ENCODE data around the gene PODNL1. TPM values are rescaled to one million over a fixed set of nuclear protein-coding genes. Genes with fewer than 3 reads are reported as not detected.
A peak's percentile ranks its signal among the peaks of the same experiment; 100 is the strongest.
"Not testable (repeated sequence)": the region's sequence is repeated elsewhere in the genome, so short reads cannot be mapped to it uniquely, and the experiment has no call there.

Gene PODNL1
- total and polyA plus RNA-seq, 8 donors = 1.3 to 17.9 (median 1.7) TPM

GRCh38 chr19:13972368-13973155 is 34.3 kb upstream of the PODNL1 start:
- H3K4me1 ChIP-seq = no peaks in the 10 kb centered on the region
- no peaks in the 10 kb centered on the region for H3K9me3 ChIP-seq
- no peak for TF ChIP-seq CTCF (IDR thresholded peaks at IDR 0.05)
- intact Hi-C loops (cut with DNase I) = no loop called here
- peaks cover 0 to 76% of the 10 kb centered on the region in 2 donors for H3K36me3 ChIP-seq
- H3K27me3 ChIP-seq = no peaks in the 10 kb centered on the region
- no peak overlapping the region for H3K27ac ChIP-seq
- DNase-seq (peak in 1 of 4 donors; percentile 77), ATAC-seq (no peak)
- no peak overlapping the region for H3K4me3 ChIP-seq

- H3K4me3 ChIP-seq; DNase-seq; H3K27ac ChIP-seq; intact Hi-C loops (cut with DNase I); H3K27me3 ChIP-seq; H3K4me1 ChIP-seq; H3K9me3 ChIP-seq: not testable (repeated sequence)
- peaks cover 0 to 82% of the 10 kb centered on the region in 2 donors for H3K36me3 ChIP-seq
- ATAC-seq = peak; percentile 74
Measured at GRCh38 chr19:13971868-13972267, 33.7 kb upstream of the PODNL1 start.

GRCh38 chr19:13969897-13970296 is 31.7 kb upstream of the PODNL1 start:
- Histone ChIP-seq H3K9me3 (no peaks in the 10 kb centered on the region), H3K36me3 (peaks cover 0 to 88% of the 10 kb centered on the region in 2 donors), H3K27me3 (no peaks in the 10 kb centered on the region), H3K27ac (no peak overlapping the region), H3K4me1 (no peaks in the 10 kb centered on the region), H3K4me3 (no peak overlapping the region)
- ATAC-seq = no peak
- peak in 1 of 4 donors; percentile 55 for DNase-seq
- no peak for TF ChIP-seq CTCF (IDR thresholded peaks at IDR 0.05)
- intact Hi-C loops (cut with DNase I) = no loop called here

- peaks cover 0 to 96% of the 10 kb centered on the region in 2 donors for H3K36me3 ChIP-seq
- no peaks in the 10 kb centered on the region for H3K4me1 ChIP-seq
- ATAC-seq (no peak), DNase-seq (no peak)
- H3K27me3 ChIP-seq = no peaks in the 10 kb centered on the region
- intact Hi-C loops (cut with DNase I) = no loop called here
- H3K4me3 ChIP-seq = no peak overlapping the region
- no peaks in the 10 kb centered on the region for H3K9me3 ChIP-seq
- no peak overlapping the region for H3K27ac ChIP-seq
- TF ChIP-seq CTCF (IDR thresholded peaks at IDR 0.05) = no peak
Measured at GRCh38 chr19:13968999-13969398, 30.8 kb upstream of the PODNL1 start.

GRCh38 chr19:13968383-13968935 is 30.2 kb upstream of the PODNL1 start:
- TF ChIP-seq CTCF (IDR thresholded peaks at IDR 0.05) = no peak
- ATAC-seq (no peak), DNase-seq (peak in 1 of 4 donors; percentile 63)
- H3K27ac ChIP-seq = no peak overlapping the region
- peaks cover 0 to 96% of the 10 kb centered on the region in 2 donors for H3K36me3 ChIP-seq
- H3K4me1 ChIP-seq = no peaks in the 10 kb centered on the region
- no peak overlapping the region for H3K4me3 ChIP-seq
- intact Hi-C loops (cut with DNase I) = no loop called here
- H3K9me3 ChIP-seq = no peaks in the 10 kb centered on the region
- no peaks in the 10 kb centered on the region for H3K27me3 ChIP-seq

- H3K9me3 ChIP-seq; H3K27me3 ChIP-seq; ATAC-seq; H3K4me3 ChIP-seq; intact Hi-C loops (cut with DNase I); DNase-seq; H3K27ac ChIP-seq; H3K4me1 ChIP-seq: not testable (repeated sequence)
- peaks cover 0 to 96% of the 10 kb centered on the region in 2 donors for H3K36me3 ChIP-seq
Measured at GRCh38 chr19:13967206-13967605, 29.0 kb upstream of the PODNL1 start.

All from left lung (tissue), 10 donors.